GM12875 (cell line): Measurements from ENCODE around the gene AGAP1.

ENCODE experiments used
- H3K4me3 ChIP-seq: one replicate; pipeline ENCODE4 v1.5.1; 2011; ENCODE audit warnings: low read depth, low read length, control low read depth
- TF ChIP-seq, protein P1 (sequence below): IDR thresholded peaks from 2 replicates; pipeline ENCODE4 v1.5.1; 2011; ENCODE audit warnings: low read depth, mild to moderate bottlenecking, control low read depth, inconsistent platforms, low read length, moderate library complexity, borderline replicate concordance; ENCODE audit not compliant: insufficient read depth

Gene AGAP1

GRCh38 chr2:235863414-235863813, 369.6 kb downstream of the AGAP1 start:
- H3K4me3 ChIP-seq: no peak overlapping the region
- TF ChIP-seq, protein P1, sequence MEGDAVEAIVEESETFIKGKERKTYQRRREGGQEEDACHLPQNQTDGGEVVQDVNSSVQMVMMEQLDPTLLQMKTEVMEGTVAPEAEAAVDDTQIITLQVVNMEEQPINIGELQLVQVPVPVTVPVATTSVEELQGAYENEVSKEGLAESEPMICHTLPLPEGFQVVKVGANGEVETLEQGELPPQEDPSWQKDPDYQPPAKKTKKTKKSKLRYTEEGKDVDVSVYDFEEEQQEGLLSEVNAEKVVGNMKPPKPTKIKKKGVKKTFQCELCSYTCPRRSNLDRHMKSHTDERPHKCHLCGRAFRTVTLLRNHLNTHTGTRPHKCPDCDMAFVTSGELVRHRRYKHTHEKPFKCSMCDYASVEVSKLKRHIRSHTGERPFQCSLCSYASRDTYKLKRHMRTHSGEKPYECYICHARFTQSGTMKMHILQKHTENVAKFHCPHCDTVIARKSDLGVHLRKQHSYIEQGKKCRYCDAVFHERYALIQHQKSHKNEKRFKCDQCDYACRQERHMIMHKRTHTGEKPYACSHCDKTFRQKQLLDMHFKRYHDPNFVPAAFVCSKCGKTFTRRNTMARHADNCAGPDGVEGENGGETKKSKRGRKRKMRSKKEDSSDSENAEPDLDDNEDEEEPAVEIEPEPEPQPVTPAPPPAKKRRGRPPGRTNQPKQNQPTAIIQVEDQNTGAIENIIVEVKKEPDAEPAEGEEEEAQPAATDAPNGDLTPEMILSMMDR: no peak

GRCh38 chr2:235864302-235864701, 370.5 kb downstream of the AGAP1 start:
- H3K4me3 ChIP-seq: no peak overlapping the region
- TF ChIP-seq, protein P1: no peak

DNA sequence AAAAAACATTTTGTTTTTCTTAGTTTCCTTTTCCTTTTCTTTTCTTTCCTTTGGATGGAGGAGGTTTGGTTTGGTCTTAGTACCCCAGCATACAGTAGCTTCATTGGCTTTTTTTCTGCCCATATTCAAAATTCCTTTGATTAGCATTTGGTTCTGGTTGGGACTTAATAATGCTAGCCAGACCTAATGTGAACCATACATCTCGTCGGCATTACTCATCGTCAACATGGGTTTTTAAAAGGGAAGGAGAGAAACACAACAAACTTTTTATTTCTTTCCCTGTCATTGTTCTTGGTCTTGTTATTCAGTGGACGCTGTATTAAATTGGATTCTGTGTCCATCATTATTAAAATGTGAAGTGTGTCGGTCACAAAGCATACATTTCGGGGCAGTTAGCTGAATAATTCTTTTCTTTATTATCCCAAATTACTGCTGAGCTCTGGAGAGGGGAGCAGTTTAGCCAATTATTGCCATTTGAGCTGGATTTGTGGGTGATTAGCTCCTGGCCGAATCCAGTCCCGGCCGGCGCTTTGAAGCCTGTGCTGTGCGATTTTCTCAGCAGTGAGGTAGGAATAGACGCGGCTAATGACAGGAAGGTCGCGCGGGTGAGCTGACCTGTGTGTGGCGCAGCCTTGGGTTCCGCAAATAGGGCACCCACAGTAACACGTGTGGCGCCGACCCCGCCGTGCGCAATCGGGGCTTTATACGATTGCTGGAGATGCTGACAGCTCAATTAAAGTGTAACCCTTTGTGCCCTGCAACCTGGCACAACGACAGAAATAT, 371.1 kb downstream of the AGAP1 start:
- H3K4me3 ChIP-seq: no peak overlapping the region
- TF ChIP-seq, protein P1: no peak

GRCh38 chr2:235866373-235866772, 372.5 kb downstream of the AGAP1 start:
- TF ChIP-seq, protein P1: no peak
- no peak overlapping the region for H3K4me3 ChIP-seq

- TF ChIP-seq, protein P1: no peak
Measured at GRCh38 chr2:235868224-235868623, 374.4 kb downstream of the AGAP1 start.

GRCh38 chr2:235868645-235869044, 374.8 kb downstream of the AGAP1 start:
- TF ChIP-seq, protein P1: no peak
- no peak overlapping the region for H3K4me3 ChIP-seq

More at GRCh38 chr2:235868224-235868623, 374.4 kb downstream of the AGAP1 start:
- no peak overlapping the region for H3K4me3 ChIP-seq

GRCh38 chr2:235870515-235870914, 376.7 kb downstream of the AGAP1 start:
- H3K4me3 ChIP-seq: no peak overlapping the region
- TF ChIP-seq, protein P1: no peak
